ENCODE measurements around the gene TNS2.
A peak's percentile ranks its signal among the peaks of the same experiment; 100 is the strongest.

TNS2 gene

GRCh38 chr12:53079226-53080117 is 29.6 kb downstream of the TNS2 start, which contains the start of gene SPRYD3:
SPRYD3 (minus strand) TSS chr12:53079390; CDS start chr12:53079333, 57 bp downstream.
- H3K27me3 ChIP-seq (ENCODE audit: insufficient read depth, low read length): 0 out of 2 replicates have a peak, but pooled peaks cover 4% of the 10 kb centered on the region
- H4K20me1 ChIP-seq (ENCODE audit: insufficient read depth, low read length): no peaks in the 10 kb centered on the region
- no peaks in the 10 kb centered on the region for H3F3A ChIP-seq (ENCODE audit: insufficient read depth, low read length)
- no peaks in the 10 kb centered on the region for H3K9me2 ChIP-seq (ENCODE audit: low read depth, low read length)
- peaks cover 17% of the 10 kb centered on the region for H3K36me3 ChIP-seq (ENCODE audit: insufficient read depth, low read length)
- peak within 1 kb of the TSS; percentile 89 for H3K9ac ChIP-seq (ENCODE audit: low read length)
- peak within 1 kb of the TSS; percentile 84 for H3K4me2 ChIP-seq (ENCODE audit: low read length)
- no peaks in the 10 kb centered on the region for H3K79me2 ChIP-seq (ENCODE audit: insufficient read depth, low read length)
- H2AFZ ChIP-seq (ENCODE audit: low read length): peak within 1 kb of the TSS; percentile 83
- TF ChIP-seq EZH2 (IDR thresholded peaks at IDR 0.05; ENCODE audit: borderline replicate concordance, low read length) (no peak), CTCF (IDR thresholded peaks at IDR 0.05; ENCODE audit: low read length) (no peak)
- peaks cover 15% of the 10 kb centered on the region for H3K4me1 ChIP-seq (ENCODE audit: insufficient read depth, low read length, severe bottlenecking)
- peak within 1 kb of the TSS; percentile 73 for H3K4me3 ChIP-seq (ENCODE audit: low read depth, low read length, poor library complexity, severe bottlenecking)
- no peaks in the 10 kb centered on the region for H3K9me3 ChIP-seq (ENCODE audit: low read length)
- H3K27ac ChIP-seq (ENCODE audit: low read depth, low read length, poor library complexity, severe bottlenecking): peak within 1 kb of the TSS; percentile 22

- no peak overlapping the region for H2AFZ ChIP-seq (ENCODE audit: low read length)
- no peaks in the 10 kb centered on the region for H3K79me2 ChIP-seq (ENCODE audit: insufficient read depth, low read length)
Measured at GRCh38 chr12:53082637-53083175, 32.8 kb downstream of the TNS2 start.

GRCh38 chr12:53086361-53086760 is 36.5 kb downstream of the TNS2 start:
- H3K4me2 ChIP-seq (ENCODE audit: low read length): no peak overlapping the region
- no peaks in the 10 kb centered on the region for H3K4me1 ChIP-seq (ENCODE audit: insufficient read depth, low read length, severe bottlenecking)
- H4K20me1 ChIP-seq (ENCODE audit: insufficient read depth, low read length): no peaks in the 10 kb centered on the region
- TF ChIP-seq EZH2 (IDR thresholded peaks at IDR 0.05; ENCODE audit: borderline replicate concordance, low read length): no peak
- no peak for TF ChIP-seq CTCF (IDR thresholded peaks at IDR 0.05; ENCODE audit: low read length)
- no peaks in the 10 kb centered on the region for H3K9me3 ChIP-seq (ENCODE audit: low read length)
- H3K9me2 ChIP-seq (ENCODE audit: low read depth, low read length): no peaks in the 10 kb centered on the region
- no peak overlapping the region for H2AFZ ChIP-seq (ENCODE audit: low read length)
- H3F3A ChIP-seq (ENCODE audit: insufficient read depth, low read length): no peaks in the 10 kb centered on the region
- H3K27ac ChIP-seq (ENCODE audit: low read depth, low read length, poor library complexity, severe bottlenecking): no peak overlapping the region
- H3K9ac ChIP-seq (ENCODE audit: low read length): no peak overlapping the region
- 0 out of 2 replicates have a peak, but pooled peaks cover 6% of the 10 kb centered on the region for H3K27me3 ChIP-seq (ENCODE audit: insufficient read depth, low read length)
- H3K36me3 ChIP-seq (ENCODE audit: insufficient read depth, low read length): no peaks in the 10 kb centered on the region
- H3K79me2 ChIP-seq (ENCODE audit: insufficient read depth, low read length): no peaks in the 10 kb centered on the region
- no peak overlapping the region for H3K4me3 ChIP-seq (ENCODE audit: low read depth, low read length, poor library complexity, severe bottlenecking)

More at GRCh38 chr12:53082637-53083175, 32.8 kb downstream of the TNS2 start:
- H3K4me2 ChIP-seq (ENCODE audit: low read length): no peak overlapping the region
- no peaks in the 10 kb centered on the region for H3F3A ChIP-seq (ENCODE audit: insufficient read depth, low read length)
- 0 out of 2 replicates have a peak, but pooled peaks cover 10% of the 10 kb centered on the region for H3K27me3 ChIP-seq (ENCODE audit: insufficient read depth, low read length)
- no peak overlapping the region for H3K27ac ChIP-seq (ENCODE audit: low read depth, low read length, poor library complexity, severe bottlenecking)
- peaks cover 15% of the 10 kb centered on the region for H3K4me1 ChIP-seq (ENCODE audit: insufficient read depth, low read length, severe bottlenecking)
- no peaks in the 10 kb centered on the region for H4K20me1 ChIP-seq (ENCODE audit: insufficient read depth, low read length)
- H3K9ac ChIP-seq (ENCODE audit: low read length): no peak overlapping the region
- H3K9me3 ChIP-seq (ENCODE audit: low read length): no peaks in the 10 kb centered on the region
- H3K4me3 ChIP-seq (ENCODE audit: low read depth, low read length, poor library complexity, severe bottlenecking): no peak overlapping the region
- no peak for TF ChIP-seq EZH2 (IDR thresholded peaks at IDR 0.05; ENCODE audit: borderline replicate concordance, low read length)
- TF ChIP-seq CTCF (IDR thresholded peaks at IDR 0.05; ENCODE audit: low read length): no peak
- H3K36me3 ChIP-seq (ENCODE audit: insufficient read depth, low read length): no peaks in the 10 kb centered on the region
- H3K9me2 ChIP-seq (ENCODE audit: low read depth, low read length): no peaks in the 10 kb centered on the region
